ENCODE measurements around the gene MAP2.

MAP2 gene

GRCh38 chr2:209533391-209533790, 109.5 kb downstream of the MAP2 start:
- no peak for DNase-seq (ENCODE audit: low read depth in 2 of 2)

DNA sequence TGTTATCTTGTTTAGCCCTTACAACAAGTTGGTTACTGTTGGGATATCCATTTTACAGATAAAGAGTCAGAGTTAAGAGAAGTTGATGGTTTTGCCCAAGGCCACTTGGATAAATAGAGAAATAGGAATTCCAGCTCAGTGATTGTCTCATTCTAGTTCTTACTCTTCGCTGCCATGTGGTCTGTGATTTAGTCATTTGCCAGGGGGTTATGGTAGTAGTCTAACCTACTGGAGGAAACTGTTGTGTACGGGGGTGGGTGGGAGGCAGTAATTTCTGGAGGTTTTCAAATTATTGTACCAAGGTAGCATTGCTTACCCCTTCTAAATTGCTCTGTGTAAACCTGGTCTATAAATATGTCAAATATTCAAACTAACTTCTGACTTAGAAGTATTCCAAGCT, 110.4 kb downstream of the MAP2 start:
- DNase-seq (ENCODE audit: low read depth in 2 of 2), result no peak

GRCh38 chr2:209536363-209536762, 112.5 kb downstream of the MAP2 start:
- no peak for DNase-seq (ENCODE audit: low read depth in 2 of 2)

- DNase-seq (ENCODE audit: low read depth in 2 of 2), result no peak
Observed at GRCh38 chr2:209547726-209548125, 123.9 kb downstream of the MAP2 start.

DNA sequence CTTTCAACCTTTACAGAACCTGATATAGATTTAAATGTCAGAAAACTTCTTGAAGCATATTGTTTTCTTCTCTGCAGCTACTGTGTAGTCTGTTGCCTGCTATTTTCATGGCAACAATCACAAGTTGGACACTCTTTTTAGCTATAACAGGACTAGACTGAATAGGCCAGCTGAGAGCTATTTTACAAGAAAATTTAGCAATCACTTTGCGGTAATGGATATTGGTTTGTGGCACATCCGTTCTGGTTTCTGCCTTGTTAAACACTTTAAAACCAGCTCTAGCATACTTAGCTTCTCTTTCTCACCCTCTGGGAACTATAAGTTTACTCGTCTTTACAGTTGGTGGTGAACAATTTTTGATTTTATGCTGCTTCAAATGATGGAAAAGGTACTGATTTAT, 125.7 kb downstream of the MAP2 start:
- no peak for DNase-seq (ENCODE audit: low read depth in 2 of 2)

DNA sequence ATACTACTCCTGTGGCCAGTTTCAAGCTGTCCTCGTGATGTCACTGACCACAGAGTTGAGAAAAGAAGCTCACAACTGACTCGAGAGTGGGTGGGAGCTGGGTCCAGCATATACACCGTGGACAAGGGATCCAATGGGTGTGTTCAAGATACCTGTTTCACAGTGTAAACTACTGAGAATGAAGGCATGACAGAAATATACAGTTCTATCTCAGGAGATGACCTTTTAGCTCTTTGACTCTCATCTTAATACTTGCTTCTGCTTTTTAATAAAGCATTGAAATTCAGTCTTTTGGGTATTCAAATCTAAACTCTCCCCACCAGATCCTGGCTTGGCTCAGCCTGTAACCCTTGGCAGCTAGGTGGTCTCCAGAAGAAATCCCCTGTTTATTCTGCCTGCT, 130.1 kb downstream of the MAP2 start:
- no peak for DNase-seq (ENCODE audit: low read depth in 2 of 2)

- DNase-seq (ENCODE audit: low read depth in 2 of 2), result no peak
Observed at GRCh38 chr2:209556354-209556961, 132.6 kb downstream of the MAP2 start.

DNA sequence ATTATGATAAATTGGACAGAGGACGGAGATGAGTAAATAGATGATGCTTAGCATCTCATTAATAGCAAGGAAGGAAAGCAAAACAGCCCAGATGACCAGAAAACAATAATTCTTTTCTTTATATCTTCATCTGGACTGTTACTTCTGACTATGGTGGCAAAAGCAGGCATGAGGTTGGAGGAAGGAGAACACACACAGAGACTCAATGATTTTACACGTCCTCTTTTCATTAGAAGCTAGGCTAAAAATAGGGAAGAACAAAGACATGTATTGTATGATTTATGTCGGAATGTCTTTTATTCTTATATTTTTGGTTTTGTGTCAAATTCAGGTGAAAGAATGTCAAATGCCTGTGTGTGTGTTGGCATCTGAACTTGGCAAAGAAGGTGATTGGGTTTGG, 137.1 kb downstream of the MAP2 start:
- DNase-seq (ENCODE audit: low read depth in 2 of 2), result no peak

- DNase-seq (ENCODE audit: low read depth in 2 of 2), result no peak
Observed at GRCh38 chr2:209563453-209563852, 139.6 kb downstream of the MAP2 start.

GRCh38 chr2:209564816-209565215, 141.0 kb downstream of the MAP2 start:
- no peak for DNase-seq (ENCODE audit: low read depth in 2 of 2)

- DNase-seq (ENCODE audit: low read depth in 2 of 2), result no peak
Observed at GRCh38 chr2:209565896-209566582, 142.2 kb downstream of the MAP2 start.

GRCh38 chr2:209570194-209570593, 146.3 kb downstream of the MAP2 start:
- no peak for DNase-seq (ENCODE audit: low read depth in 2 of 2)

DNA sequence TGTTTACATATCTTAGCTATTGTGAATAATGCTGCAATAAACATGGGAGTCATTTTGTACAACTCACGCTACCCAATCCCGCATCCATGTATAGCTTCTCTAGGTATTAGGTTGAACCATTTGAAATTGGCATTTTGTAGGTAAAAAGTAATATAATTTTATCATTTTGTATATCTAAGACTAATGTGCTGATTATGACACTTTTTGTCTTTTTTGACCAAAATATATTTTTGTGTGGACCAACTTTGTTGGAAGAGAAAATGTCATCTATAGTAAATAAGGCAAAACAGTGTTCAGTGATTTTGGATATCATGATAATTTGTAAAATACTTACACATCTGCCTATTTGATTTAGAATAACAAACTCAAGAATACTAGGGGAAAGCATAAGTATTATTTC, 150.7 kb downstream of the MAP2 start:
- DNase-seq (ENCODE audit: low read depth in 2 of 2), result no peak

DNA sequence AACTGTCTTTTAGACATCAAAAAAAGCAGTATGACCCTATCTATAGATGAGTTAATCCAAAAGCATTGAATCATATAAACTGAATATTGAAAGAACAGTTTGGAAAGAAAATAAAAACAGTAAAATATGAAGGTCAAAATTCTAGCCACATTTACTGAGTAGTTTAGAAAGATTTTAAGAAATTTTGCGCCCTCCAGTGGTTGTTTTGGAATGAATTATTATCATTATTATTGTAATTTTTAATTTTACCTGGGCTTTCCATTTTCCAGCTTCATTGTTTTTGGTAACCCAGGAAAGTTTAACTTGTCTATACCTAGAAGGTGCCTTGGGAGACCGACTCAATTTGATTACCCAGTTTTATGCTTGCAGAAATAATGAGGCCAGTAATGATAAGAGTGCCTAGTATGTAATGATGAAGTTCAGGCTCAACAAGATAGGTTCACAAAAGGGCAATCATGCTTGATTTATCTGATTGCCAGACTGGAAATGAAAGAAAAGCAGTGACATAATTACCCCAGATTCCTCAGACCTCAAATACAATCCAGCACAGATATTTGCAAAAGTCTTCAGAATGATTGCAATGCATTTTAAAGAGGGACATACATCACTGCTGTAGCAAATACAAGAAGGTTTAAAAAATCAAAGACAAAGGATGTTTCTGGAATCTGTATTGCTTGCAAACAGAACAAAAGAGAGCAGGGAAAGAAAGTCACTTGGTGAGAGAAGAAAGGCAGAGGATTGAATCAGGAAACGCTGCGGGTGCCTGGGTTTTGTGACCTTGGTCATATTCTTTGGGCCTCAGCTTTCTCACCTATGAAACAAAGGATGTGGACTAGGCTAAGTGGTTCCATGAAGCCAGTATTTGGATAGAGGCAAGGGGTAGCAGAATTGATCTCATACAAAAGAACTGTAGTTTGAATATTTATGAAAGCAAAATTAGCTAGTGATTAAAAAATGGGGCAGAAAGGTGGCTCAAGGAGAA, 153.8 kb downstream of the MAP2 start:
- no peak for DNase-seq (ENCODE audit: low read depth in 2 of 2)

DNA sequence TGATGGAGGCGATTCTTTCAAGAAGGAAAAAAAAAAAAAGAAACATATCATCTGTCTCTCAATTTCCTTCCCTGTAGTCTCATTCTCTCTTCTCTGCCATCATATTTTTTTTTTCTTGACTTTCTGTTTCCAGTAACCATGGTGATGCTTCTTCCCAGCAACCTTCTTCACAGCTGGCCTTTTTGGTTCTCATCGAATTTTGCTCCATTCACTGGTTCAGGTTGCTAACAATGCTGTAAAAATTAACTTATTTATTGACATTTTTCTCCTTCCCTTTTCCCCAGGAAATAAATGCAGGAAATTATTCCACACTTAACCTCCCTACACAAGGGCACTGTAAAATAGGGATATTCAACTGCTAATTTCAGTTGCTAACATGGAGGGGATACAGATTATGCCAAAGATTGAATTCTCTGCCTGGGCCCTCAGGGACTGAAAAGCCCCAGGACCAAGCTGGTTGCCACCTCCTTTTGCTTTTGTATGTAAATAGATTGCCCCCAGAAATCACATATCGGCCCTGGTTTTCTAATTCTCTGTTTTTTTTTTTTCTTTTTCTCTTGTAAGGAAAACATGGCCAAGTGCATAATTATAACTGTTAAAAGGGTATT, 154.7 kb downstream of the MAP2 start:
- DNase-seq (ENCODE audit: low read depth in 2 of 2), result no peak

DNA sequence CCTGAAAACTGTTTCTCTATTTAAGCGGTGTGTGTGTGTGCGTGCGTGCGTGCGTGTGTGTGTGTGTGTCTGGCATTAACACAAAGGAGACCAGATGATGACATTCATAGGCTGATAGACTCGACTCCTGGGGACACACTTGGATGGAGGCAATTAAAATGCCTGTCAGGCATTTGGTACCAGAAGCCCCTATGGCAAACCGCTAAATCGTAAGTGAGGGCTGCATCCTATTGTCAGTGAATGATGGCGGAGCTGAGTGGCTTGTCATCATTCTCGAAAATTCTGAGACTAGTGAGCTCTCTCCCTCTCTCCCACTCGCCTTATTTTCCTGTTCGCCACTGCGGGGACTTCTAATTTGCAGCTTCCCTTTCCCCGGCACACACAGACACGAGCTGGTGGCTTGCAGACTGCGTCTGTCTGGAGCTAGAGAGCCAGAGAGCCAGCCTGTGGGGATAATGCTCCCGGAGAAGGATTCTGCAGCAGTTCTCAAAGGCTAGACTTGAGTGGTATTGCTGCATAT, 155.4 kb downstream of the MAP2 start:
- DNase-seq (ENCODE audit: low read depth in 2 of 2), result no peak

- no peak for DNase-seq (ENCODE audit: low read depth in 2 of 2)
Observed at GRCh38 chr2:209581040-209581439, 157.2 kb downstream of the MAP2 start.

- no peak for DNase-seq (ENCODE audit: low read depth in 2 of 2)
Observed at GRCh38 chr2:209582281-209582680, 158.4 kb downstream of the MAP2 start.

- DNase-seq (ENCODE audit: low read depth in 2 of 2), result no peak
Observed at GRCh38 chr2:209584472-209584871, 160.6 kb downstream of the MAP2 start.

GRCh38 chr2:209584915-209585314, 161.1 kb downstream of the MAP2 start:
- no peak for DNase-seq (ENCODE audit: low read depth in 2 of 2)

GRCh38 chr2:209591021-209591420, 167.2 kb downstream of the MAP2 start:
- no peak for DNase-seq (ENCODE audit: low read depth in 2 of 2)

DNA sequence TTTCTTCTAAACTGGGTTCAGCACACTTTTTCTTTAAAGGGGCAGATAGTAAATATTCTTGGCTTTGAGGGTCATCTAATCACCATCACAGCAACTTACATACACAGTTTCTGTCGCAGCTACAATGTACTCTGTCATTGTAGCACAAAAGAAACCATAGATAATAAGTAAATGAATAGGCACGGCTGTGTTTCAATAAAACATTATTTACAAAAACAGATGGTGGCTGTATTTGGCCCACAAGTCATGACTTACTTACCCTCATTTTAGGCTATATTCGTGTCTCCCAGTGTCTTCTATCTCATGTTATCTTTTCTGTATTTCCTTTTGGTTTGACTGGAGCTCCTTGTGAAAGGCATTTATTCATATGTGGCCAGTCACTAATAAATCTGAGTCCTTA, 168.3 kb downstream of the MAP2 start:
- no peak for DNase-seq (ENCODE audit: low read depth in 2 of 2)
